Measurements from ENCODE around the gene TNK1.
A peak's percentile ranks its signal among the peaks of the same experiment; 100 is the strongest.

Gene TNK1

GRCh38 chr17:7403977-7404736 lies 23.3 kb downstream of the TNK1 start, which contains the start of gene TMEM256 (continued):
- TF ChIP-seq ZNF585B (tag by site-specific recombination; IDR thresholded peaks at IDR 0.05), result no peak
- TF ChIP-seq ZNF830 (tag by site-specific recombination; IDR thresholded peaks at IDR 0.05; ENCODE audit: low read depth), result no peak
- no peak for TF ChIP-seq ZBTB17 (tag by site-specific recombination; IDR thresholded peaks at IDR 0.05)
- peak; percentile 51; the same call in 1 of the 2 replicates for TF ChIP-seq SP7 (tag by site-specific recombination; IDR thresholded peaks at IDR 0.05)
- peak; percentile 89 for TF ChIP-seq PATZ1 (tag by site-specific recombination; IDR thresholded peaks at IDR 0.05)
- no peak for TF ChIP-seq PRDM6 (tag by site-specific recombination; IDR thresholded peaks at IDR 0.05)
- peak; percentile 41; the same call in 1 of the 2 replicates for TF ChIP-seq ZNF629 (tag by site-specific recombination; IDR thresholded peaks at IDR 0.05)
- no peak for TF ChIP-seq REST (tag by site-specific recombination; IDR thresholded peaks at IDR 0.05)
- TF ChIP-seq OVOL3 (tag by site-specific recombination; IDR thresholded peaks at IDR 0.05), result no peak
- TF ChIP-seq ZSCAN5A (tag by site-specific recombination; IDR thresholded peaks at IDR 0.05), result no peak
- TF ChIP-seq ATF2 (tag by site-specific recombination; IDR thresholded peaks at IDR 0.05; ENCODE audit: low read depth), result no peak
- no peak for TF ChIP-seq ZNF112 (tag by site-specific recombination; IDR thresholded peaks at IDR 0.05)
- no peak for TF ChIP-seq SALL2 (tag by site-specific recombination; IDR thresholded peaks at IDR 0.05; ENCODE audit: borderline replicate concordance)
- no peak for TF ChIP-seq ZNF221 (tag by site-specific recombination; IDR thresholded peaks at IDR 0.05; ENCODE audit: borderline replicate concordance)
- no peak for TF ChIP-seq SCRT2 (tag by site-specific recombination; IDR thresholded peaks at IDR 0.05)
- no peak for TF ChIP-seq ZNF645 (tag by site-specific recombination; IDR thresholded peaks at IDR 0.05)
- 0 out of 2 replicates have a peak, but pooled peaks have one; percentile 16 for TF ChIP-seq ZNF76 (tag by site-specific recombination; IDR thresholded peaks at IDR 0.05; ENCODE audit: borderline replicate concordance, low read depth)
- no peak for TF ChIP-seq ZNF184 (tag by site-specific recombination; IDR thresholded peaks at IDR 0.05)
- TF ChIP-seq ZFP3 (tag by site-specific recombination; IDR thresholded peaks at IDR 0.05; ENCODE audit: low read depth), result no peak
- TF ChIP-seq ZXDB (tag by site-specific recombination; IDR thresholded peaks at IDR 0.05), result no peak; the same call in 1 of the 2 replicates
- TF ChIP-seq ZNF521 (tag by site-specific recombination; IDR thresholded peaks at IDR 0.05), result no peak
- TF ChIP-seq ZSCAN4 (tag by site-specific recombination; IDR thresholded peaks at IDR 0.05), result no peak
- no peak for TF ChIP-seq KLF8 (tag by site-specific recombination; IDR thresholded peaks at IDR 0.05)

Measured in HEK293 (cell line).